ENCODE results near the gene SIDT2.

The SIDT2 gene

DNA sequence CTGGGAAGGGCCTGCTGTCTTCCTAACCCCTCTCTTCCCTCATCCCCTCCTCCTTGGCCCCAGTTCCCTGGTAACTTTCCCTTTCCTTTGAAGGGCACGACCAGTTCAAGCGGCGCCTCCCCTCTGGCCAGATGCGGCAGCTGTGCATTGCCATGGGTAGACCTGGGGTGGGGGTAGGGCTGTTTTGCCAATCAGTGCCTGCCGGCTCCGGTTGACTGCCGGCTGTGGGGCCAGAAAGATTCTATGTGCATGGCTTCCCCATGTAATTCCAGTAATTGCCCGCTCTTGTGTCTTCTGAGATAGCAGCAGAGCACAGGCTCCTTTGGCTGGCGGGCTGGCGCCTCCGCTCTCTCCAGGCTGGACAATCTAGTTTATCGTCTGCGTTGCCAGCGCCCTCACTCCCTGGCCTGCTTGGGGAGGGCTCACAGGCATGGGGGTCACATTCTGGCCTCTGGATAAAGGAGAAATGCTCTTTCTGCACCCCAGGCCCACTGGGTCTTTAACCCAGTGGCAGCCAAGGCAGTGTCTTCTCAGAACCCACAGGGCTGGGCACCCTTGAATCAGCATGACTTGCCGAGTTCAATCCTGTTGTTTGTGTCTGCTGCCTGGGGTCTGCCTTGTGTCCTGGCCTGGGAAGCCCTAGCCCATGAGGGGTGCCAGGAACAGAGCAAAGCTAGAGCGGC is 9.4 kb downstream of the SIDT2 start:
- H3K4me3 ChIP-seq (ENCODE audit: low read depth, low read length), result no peak overlapping the region

DNA sequence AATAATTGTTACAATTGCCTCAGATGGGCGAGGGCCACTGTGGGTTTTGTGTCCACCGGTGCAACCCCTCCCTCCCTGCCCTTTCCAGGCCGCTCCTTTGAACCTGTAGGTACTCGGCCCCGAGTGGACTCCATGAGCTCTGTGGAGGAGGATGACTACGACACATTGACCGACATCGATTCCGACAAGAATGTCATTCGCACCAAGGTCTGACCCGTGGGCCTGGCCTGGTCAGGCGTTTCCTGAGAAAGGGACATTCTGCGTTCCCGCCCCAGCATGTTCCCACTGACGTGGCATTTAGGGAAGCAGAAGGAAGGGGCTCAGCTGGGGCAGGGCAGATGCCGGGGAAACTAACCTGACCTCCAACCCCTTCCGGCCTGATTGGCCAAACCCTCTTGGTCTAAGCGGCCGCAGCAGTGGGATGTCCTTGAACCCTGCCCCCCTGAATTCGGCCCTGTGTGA is 10.1 kb downstream of the SIDT2 start:
- H3K4me3 ChIP-seq (ENCODE audit: low read depth, low read length), result no peak overlapping the region

DNA sequence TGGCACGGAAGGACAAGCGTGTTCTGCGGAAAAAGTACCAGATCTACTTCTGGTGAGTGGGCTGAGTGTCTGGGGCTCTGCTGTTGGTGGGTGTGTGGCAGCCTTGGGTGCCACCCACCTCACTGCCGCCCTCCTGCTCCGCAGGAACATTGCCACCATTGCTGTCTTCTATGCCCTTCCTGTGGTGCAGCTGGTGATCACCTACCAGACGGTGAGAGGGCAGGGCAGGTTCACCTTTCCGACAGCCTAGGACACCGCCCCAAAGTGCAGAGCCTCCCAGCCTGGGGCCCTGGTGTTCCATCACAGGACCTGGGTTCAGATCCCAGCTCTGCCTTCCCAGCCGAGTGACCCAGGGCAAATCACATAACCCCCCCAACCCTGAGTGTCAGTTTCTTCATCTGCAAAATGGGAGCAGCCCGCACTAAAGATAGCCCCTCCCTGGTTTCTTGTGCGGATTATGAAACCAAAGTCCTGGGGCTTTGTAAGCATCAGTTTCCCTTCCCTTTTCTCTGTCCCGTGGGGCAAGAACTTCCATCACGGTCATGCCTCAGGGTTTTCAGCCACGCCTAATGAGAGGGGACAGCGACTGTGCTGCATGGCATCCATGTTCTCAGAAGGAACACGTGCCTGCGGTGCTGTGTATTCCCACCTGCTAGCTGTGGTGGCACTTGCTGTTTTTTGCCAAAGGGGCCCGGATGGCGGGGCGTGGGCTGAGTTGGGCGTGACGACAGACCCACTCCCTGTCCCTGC is 10.8 kb downstream of the SIDT2 start:
- H3K4me3 ChIP-seq (ENCODE audit: low read depth, low read length), result no peak overlapping the region

DNA sequence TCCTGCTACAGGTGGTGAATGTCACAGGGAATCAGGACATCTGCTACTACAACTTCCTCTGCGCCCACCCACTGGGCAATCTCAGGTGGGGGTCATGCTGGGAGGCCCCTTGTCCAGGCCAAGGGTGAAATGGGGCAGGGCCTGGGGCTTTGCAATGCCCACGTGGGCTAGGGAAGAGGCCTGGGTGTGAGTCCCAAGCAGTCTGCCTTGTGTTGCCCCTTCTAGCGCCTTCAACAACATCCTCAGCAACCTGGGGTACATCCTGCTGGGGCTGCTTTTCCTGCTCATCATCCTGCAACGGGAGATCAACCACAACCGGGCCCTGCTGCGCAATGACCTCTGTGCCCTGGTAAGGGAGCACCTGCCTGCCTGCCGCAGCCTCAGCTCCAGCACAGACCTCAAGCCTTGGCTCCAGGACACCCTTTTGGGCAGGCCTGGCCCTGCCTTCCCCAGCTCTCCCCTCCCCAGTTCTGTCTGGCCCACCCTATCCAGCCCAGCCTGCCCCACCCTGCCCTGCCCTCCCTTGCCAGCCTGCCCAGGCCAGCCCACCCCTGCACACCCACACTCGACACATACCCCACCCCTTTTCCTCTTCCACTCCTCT is 11.5 kb downstream of the SIDT2 start:
- no peak overlapping the region for H3K4me3 ChIP-seq (ENCODE audit: low read depth, low read length)

DNA sequence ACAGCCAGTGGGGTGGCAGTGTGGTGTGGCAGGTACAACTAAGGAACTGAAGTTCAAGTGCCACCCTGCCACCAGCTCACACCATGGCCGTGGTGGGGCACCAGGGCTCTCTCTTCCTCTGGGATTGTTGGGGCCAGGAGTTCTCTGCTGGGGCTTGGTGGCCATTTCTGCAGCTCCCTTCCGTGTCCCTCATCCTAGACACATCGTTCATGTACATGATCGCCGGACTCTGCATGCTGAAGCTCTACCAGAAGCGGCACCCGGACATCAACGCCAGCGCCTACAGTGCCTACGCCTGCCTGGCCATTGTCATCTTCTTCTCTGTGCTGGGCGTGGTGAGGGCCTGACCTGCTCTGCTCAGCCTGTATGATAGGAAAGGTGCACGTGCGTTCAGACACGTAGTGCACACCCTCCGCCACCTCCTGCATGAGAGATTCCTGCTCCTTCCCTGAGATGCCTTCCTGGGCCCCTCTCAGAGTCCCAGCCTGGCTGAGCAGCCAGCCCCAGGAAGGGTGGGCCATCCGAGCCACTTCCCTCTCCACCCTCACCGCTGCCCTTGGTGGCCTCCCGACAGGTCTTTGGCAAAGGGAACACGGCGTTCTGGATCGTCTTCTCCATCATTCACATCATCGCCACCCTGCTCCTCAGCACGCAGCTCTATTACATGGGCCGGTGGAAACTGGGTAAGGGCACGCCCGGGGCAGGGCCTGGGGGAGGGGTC is 13.3 kb downstream of the SIDT2 start:
- no peak overlapping the region for H3K4me3 ChIP-seq (ENCODE audit: low read depth, low read length)

DNA sequence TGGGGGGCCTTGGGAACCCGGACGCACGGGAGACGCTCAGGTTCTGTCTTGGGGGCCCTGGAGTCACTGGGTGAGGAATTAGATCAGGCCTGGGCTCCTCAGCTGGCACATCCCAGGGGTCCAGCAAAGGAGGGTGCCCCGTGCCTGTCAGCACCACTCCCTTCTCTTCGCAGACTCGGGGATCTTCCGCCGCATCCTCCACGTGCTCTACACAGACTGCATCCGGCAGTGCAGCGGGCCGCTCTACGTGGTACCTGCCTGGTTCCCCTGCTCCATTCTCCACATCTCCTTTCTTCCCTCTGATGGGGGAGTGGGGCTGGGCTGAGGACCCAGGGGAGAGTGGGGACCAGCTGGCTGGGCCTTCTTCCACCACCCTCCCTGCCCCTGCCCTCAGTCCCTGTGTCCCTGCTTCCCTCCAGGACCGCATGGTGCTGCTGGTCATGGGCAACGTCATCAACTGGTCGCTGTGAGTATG is 13.9 kb downstream of the SIDT2 start:
- no peak overlapping the region for H3K4me3 ChIP-seq (ENCODE audit: low read depth, low read length)

DNA sequence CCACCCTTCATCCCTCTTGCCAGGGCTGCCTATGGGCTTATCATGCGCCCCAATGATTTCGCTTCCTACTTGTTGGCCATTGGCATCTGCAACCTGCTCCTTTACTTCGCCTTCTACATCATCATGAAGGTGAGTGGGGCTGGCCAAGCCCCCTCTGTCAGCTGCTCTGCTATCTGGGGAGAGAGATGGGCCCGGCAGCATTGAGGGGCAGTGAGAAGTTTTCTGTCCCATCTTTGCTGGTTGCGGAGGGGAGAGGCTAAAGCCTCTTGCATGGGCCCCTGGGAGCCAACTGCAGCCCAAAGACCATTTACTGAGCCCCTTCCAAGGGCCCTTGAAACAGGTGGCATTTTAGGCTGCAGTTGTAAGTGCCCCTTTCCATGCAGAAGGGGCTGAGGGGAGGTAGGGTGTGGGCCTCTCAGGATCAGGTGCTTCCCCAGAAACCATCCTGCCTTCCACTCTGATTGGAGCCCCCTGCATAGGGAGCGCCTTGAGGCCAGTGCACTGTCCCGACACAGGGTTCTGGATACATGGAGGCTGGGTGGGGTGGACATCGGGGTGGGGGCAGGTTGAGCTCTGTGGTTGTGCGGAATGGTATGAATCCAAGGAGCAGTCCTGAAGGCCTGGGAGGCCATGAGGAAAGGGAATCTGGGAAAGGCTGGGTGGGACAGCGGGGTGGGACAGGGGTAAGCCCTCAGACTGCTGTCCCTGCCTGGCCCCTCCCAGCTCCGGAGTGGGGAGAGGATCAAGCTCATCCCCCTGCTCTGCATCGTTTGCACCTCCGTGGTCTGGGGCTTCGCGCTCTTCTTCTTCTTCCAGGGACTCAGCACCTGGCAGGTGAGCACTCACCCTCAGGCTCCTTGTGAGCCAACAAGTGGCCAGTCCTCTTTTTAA is 14.8 kb downstream of the SIDT2 start:
- no peak overlapping the region for H3K4me3 ChIP-seq (ENCODE audit: low read depth, low read length)

DNA sequence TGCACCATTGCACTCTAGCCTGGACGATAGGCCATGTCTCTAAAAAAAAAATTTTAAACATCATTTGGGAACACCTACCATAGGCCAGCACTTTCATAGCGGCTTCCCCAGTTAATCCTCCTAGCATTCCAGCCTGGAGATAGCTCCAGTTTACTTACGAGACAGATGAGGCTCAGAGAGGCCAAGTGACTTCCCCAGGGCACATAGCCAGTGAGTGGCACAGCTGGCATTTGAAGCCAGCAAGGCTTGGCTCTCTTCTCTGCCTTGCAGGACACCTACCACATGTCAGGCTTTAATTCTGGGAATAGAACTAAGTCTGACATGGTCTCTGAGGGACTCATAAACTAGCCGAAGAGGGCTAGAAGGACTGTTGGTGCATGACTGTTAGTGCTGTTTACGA is 15.7 kb downstream of the SIDT2 start:
- H3K4me3 ChIP-seq (ENCODE audit: low read depth, low read length), result no peak overlapping the region

DNA sequence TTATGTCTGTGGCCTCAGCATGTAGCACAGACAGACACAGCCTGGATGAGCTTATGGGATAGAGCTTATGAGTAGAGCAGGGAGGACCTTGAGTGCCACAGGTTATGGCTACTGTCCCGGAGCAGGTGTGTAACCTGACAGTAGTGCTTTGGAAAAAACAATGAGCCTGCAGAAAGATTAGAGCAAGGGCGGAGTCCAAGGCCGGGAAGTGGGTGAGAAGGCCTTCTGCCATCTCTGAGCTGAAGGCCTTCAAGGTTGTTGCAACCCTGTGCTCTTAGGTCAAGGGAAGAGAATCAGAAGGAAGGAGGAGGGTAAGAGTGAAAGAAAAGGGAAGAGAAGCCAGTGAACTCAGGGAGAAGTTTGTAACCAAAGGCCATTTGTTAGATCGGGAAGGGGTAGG is 16.7 kb downstream of the SIDT2 start:
- no peak overlapping the region for H3K4me3 ChIP-seq (ENCODE audit: low read depth, low read length)

DNA sequence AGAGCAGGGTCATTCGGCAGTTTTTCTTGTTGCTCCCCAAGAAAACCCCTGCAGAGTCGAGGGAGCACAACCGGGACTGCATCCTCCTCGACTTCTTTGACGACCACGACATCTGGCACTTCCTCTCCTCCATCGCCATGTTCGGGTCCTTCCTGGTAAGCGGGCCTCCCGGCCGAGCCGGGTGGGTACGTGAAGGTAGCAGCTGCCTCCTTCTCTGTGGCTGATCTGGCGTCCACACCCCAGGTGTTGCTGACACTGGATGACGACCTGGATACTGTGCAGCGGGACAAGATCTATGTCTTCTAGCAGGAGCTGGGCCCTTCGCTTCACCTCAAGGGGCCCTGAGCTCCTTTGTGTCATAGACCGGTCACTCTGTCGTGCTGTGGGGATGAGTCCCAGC is 17.2 kb downstream of the SIDT2 start:
- no peak overlapping the region for H3K4me3 ChIP-seq (ENCODE audit: low read depth, low read length)

DNA sequence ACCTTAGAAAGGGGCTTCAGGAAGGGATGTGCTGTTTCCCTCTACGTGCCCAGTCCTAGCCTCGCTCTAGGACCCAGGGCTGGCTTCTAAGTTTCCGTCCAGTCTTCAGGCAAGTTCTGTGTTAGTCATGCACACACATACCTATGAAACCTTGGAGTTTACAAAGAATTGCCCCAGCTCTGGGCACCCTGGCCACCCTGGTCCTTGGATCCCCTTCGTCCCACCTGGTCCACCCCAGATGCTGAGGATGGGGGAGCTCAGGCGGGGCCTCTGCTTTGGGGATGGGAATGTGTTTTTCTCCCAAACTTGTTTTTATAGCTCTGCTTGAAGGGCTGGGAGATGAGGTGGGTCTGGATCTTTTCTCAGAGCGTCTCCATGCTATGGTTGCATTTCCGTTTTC is 18.5 kb downstream of the SIDT2 start:
- H3K4me3 ChIP-seq (ENCODE audit: low read depth, low read length), result no peak overlapping the region

DNA sequence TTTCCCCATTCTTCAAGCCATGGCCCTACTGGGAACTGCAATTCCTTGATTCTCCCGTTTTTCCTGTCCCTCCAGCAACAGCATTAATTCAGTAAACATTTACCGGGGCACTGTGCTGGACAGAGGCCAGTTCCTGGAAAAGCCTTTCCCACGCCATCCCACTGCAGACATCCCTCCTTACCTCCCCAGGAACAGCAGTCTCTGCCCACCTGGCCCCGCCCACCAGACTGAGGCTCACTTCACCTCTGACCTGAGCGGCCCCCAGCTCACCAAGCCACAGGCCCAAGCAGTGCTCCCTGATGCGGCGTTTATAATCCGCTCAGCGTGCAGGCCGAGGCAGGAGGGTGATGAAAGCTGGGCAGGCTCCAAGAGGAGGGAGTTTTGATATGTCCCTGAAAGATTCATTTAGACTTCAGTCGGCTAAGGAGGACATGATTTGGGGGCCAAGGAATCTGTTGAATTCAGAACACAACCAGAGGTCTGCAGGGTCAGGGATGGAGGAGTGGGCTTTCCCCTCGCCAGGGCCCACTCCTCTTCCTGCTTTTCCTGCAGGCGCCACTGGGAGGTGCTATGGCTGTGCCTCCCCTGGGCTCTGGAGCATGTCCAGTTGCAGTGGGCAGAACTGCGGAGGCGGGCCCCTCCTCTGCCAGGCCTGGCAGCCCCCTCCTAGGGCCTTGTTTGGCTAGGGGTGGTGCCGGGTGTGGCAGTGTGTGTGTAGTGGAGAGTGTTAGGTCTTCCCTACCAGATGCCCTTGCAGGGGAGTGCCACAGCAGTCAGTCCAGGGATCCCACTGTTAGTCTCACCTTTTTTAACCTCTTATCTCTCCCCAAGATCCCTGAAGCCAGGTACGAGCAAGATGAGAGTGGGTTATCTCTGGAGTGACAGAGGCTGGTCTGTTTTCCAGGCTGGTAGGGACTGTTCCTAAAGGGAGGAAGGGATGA is 19.2 kb downstream of the SIDT2 start:
- H3K4me3 ChIP-seq (ENCODE audit: low read depth, low read length), result no peak overlapping the region

DNA sequence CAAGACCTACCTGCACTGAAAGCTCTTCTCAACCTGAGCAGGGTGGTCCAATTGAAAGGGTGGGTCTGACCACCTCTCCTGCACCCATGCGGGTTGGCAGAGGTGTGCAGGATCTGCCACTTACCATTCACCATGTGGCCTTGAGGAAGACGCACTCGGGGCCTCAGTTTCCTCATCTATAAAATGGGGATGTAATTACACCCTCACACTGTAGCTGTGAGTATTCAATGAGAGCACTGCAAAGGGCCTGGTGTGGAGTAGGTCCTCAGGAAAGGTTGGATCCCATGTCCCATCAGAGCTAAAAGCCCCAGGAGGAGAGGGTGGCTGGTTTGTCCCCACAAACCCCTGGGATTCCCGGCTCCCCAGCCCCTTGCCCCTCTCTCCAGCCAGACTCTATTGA is 20.1 kb downstream of the SIDT2 start:
- H3K4me3 ChIP-seq (ENCODE audit: low read depth, low read length), result no peak overlapping the region

DNA sequence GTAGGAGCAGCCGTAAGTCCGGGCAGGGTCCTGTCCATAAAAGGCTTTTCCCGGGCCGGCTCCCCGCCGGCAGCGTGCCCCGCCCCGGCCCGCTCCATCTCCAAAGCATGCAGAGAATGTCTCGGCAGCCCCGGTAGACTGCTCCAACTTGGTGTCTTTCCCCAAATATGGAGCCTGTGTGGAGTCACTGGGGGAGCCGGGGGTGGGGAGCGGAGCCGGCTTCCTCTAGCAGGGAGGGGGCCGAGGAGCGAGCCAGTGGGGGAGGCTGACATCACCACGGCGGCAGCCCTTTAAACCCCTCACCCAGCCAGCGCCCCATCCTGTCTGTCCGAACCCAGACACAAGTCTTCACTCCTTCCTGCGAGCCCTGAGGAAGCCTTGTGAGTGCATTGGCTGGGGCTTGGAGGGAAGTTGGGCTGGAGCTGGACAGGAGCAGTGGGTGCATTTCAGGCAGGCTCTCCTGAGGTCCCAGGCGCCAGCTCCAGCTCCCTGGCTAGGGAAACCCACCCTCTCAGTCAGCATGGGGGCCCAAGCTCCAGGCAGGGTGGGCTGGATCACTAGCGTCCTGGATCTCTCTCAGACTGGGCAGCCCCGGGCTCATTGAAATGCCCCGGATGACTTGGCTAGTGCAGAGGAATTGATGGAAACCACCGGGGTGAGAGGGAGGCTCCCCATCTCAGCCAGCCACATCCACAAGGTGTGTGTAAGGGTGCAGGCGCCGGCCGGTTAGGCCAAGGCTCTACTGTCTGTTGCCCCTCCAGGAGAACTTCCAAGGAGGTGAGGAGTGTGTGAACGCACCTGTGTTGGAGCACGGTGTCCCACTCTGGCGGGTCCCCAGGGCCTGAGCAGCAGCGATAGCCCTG is 20.7 kb downstream of the SIDT2 start, which contains the start of gene TAGLN:
Gene TAGLN (plus strand): TSS at position 318 of the 863 bp plus-strand sequence. CDS start 3,644 bp downstream, outside the sequence.
- peak within 1 kb of the TSS; percentile 60 for H3K4me3 ChIP-seq (ENCODE audit: low read depth, low read length)

DNA sequence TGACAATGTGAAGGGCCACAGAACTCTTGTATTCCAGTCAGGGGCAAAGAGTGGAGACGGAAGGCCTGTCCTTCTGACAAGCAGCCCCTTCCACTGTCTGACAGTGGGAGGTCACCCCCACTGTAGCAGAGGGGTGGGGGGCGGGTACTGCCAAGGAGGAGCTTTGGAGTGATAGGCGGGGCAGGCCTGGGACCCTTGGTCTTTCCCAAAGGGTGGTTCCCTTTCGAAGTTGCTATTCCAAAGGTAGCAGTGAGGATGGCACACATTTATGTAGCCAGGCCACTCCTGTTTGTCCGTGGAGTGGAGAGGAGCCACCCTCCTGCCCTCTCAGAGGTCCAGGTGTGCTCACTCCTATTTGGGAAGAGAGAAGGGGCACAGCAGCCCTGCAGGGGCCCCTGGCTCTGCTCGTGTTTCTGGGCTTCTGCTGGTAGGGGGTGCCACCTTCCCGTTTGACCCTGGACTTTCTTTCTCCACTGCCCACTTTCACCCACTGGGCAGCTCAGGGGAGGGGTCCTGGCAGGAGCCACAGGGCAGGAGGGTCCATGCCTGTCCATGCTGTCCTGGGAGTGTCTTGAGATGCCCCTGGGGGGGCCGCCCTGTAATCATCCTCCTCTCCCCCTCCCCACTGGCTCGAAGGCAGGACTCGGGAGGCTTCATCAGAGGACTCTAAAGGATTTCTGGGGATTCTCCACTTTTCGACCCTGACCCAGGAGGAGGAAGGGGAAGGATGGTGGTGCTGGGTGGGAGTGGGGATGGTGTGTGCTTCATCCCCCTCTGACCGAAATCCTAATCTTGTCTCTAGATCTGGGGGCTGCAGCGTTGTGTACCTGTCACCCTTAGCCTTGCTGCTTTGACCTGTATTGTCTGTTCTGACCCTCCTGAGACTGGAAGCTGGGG is 21.6 kb downstream of the SIDT2 start:
- H3K4me3 ChIP-seq (ENCODE audit: low read depth, low read length), result peak overlapping the region; percentile 60

DNA sequence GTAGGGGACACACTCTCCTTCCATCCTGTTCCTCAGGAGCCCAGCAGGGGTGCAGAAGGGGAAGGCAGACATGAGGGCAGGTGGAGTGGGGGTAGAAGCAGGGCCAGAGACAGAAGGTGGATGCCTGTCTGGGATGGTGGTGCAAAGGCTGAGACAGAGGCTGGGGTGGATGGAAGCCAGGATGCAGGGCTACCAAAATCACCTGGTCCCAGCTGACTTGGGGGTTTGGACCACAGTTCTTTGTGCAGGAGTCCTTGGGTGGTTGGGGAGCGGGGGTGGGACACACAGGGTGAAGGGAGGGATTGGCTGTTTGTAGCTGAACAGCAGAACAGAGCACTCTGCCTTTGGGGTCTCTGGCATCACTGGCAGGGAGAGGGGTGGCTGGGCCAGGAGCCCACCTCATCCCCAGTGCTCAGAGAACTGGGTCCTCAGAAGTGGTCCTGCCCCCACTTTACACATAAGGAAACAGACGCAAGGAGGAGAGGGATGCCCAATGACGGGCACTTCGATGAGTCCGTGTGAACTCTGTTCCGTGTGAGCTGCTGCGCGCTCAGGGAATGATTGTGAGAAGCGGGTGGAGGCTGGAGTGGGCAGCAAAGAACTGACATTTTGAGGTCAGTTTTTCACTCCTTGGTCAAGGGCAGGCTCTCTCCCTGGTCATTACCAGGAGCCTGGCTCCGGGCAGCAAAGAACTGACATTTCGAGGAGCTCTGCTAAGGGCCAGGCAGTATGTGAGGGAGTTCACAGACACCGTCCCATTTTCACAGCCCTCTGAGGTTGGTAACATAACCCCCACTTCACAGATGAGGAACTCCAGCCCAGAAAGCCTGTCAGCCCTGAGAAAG is 22.5 kb downstream of the SIDT2 start:
- H3K4me3 ChIP-seq (ENCODE audit: low read depth, low read length), result peak overlapping the region; percentile 60
